Caco-2 (cell line): Measurements from ENCODE around the gene DLX6. TPM values are rescaled to one million over a fixed set of nuclear protein-coding genes. Genes with fewer than 3 reads are reported as not detected.

Experiments used
- BruUV-seq: library from RNA; stranded (reverse); fragments of 400-500 nt; replicated peaks from 2 replicates; lab custom pipeline; 2021; lab: Mats Ljungman, UMichigan
- CTCF ChIA-PET: fragments of 300-600 bp; sonication (Branson Sonifier 250); formaldehyde crosslinking; loops from one replicate; lab custom pipeline; 2022; ENCODE audit warnings: antibody characterized with exemption; lab: Charles Lee
- POLR2A ChIA-PET: fragments of 300-600 bp; sonication (Branson Sonifier 250); formaldehyde crosslinking; loops from one replicate; lab custom pipeline; 2022; ENCODE audit warnings: antibody characterized with exemption; lab: Charles Lee
- DNase-seq, 2 experiments: peaks; one replicate each; pipeline versions ENCODE4 v3.0.0 to v3.0.0-alpha.2; 2020 to 2022
- H3K27me3 ChIP-seq: replicated peaks from 2 replicates; pipeline ENCODE4 v1.6.0; 2011; ENCODE audit warnings: low read length; ENCODE audit not compliant: control insufficient read depth, insufficient read depth
- H3K36me3 ChIP-seq: 2 replicates; pipeline ENCODE4 v1.5.1; 2011; ENCODE audit warnings: low read length; ENCODE audit not compliant: control insufficient read depth, insufficient read depth
- H3K4me1 ChIP-seq: fragments of 250-450 bp; sonication (Bioruptor Pico); 2 replicates; pipeline ENCODE4 v1.5.1; 2020; ENCODE audit warnings: mild to moderate bottlenecking
- H3K4me3 ChIP-seq: 2 replicates; pipeline ENCODE4 v1.5.1; 2011; ENCODE audit warnings: low read depth, mild to moderate bottlenecking, control low read depth, low read length
- H3K9me3 ChIP-seq: fragments of 250-450 bp; sonication (Bioruptor Pico); 2 replicates; pipeline ENCODE4 v1.5.1; 2020; ENCODE audit warnings: mild to moderate bottlenecking, moderate library complexity
- H3K27ac Mint-ChIP-seq: one replicate; pipeline ENCODE4 v1.8.0; 2022; ENCODE audit warnings: mixed read lengths; ENCODE audit not compliant: unreplicated experiment
- H3K27me3 Mint-ChIP-seq: one replicate; pipeline ENCODE4 v1.8.0; 2022; ENCODE audit warnings: mixed read lengths; ENCODE audit not compliant: insufficient read depth, unreplicated experiment
- H3K36me3 Mint-ChIP-seq: one replicate; pipeline ENCODE4 v1.8.0; 2022; ENCODE audit warnings: mild to moderate bottlenecking, mixed read lengths; ENCODE audit not compliant: insufficient read depth, unreplicated experiment
- H3K4me1 Mint-ChIP-seq: one replicate; pipeline ENCODE4 v1.8.0; 2022; ENCODE audit warnings: low read depth, mixed read lengths; ENCODE audit not compliant: unreplicated experiment
- H3K4me3 Mint-ChIP-seq: one replicate; pipeline ENCODE4 v1.8.0; 2022; ENCODE audit warnings: mild to moderate bottlenecking, moderate library complexity, mixed read lengths; ENCODE audit not compliant: unreplicated experiment
- H3K9me3 Mint-ChIP-seq: one replicate; pipeline ENCODE4 v1.8.0; 2022; ENCODE audit warnings: mixed read lengths; ENCODE audit not compliant: unreplicated experiment
- intact Hi-C: fragments of 100-400 bp; cut with micrococcal nuclease; formaldehyde crosslinking; loops from one replicate; pipeline ENCODE4 v1.10.0; 2022; ENCODE audit not compliant: unreplicated experiment
- total RNA-seq: library from RNA; stranded (reverse); gene quantifications from 2 replicates; pipeline ENCODE4 v1.2.3, GENCODE V29; 2022
- TF ChIP-seq, protein P1 (sequence below), 2 experiments: fragments of 200-600 bp in 1 of 2; IDR thresholded peaks; 1 replicate in 1 of 2; 2 replicates in 1 of 2; pipeline versions ENCODE4 v1.5.1 to v1.8.0; 2011 to 2022; ENCODE audit warnings: antibody characterized with exemption in 1 of 2, control low read depth in 1 of 2, inconsistent platforms in 1 of 2, low read depth in 1 of 2, low read length in 1 of 2, mild to moderate bottlenecking in 1 of 2, moderate library complexity in 1 of 2; ENCODE audit not compliant: insufficient read depth in 1 of 2, severe bottlenecking in 1 of 2, unreplicated experiment in 1 of 2

Gene DLX6
- total RNA-seq, 1 experiment from 2014 or later = 3.5 TPM

DNA sequence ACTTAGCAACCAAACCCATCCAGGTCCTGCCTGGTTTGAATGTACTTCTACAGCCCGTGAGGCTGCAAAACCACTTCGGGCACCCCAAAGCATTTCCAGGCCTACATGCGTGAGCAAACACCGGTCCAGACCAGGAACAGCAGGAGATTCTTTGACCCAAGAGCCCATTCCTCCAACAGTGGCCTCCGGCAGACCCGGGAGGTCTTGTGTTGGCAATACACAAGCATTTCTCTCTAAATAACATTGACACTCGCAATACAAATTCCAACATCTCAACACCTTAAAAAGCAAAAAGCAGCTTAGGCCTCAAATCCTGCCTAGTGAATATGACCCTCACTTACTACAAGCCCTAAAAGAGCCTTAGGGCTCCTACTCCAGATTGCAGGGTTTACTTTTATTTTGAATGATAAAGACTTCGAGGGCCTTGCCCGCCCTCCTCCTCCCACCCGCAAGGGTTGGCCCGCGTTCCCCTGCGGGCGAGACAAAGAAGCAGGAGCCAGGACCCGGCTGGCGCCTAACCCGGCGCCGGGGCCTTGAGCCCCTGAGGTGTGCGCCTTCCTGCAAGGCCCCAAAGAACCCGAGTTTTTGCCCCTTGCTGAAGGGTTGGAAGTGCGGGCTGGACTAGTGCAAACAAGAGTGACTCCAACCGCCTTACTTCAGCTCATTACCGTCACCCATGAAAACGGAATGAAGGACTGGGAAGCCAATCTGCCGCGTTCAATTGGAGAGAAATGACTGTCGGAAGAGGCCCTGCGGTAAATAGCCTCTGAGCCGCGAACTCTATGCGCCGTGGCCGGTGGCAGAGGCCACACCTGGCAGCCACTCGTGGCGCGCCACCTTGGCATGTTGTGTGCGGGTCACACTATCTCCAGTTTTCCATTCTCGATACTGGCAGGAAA, 3.4 kb upstream of the DLX6 start:
- H3K4me3 Mint-ChIP-seq = no peak overlapping the region
- no peaks in the 10 kb centered on the region for H3K4me1 Mint-ChIP-seq
- H3K36me3 Mint-ChIP-seq = no peaks in the 10 kb centered on the region
- H3K4me3 ChIP-seq = no peak overlapping the region
- H3K27me3 ChIP-seq = no peaks in the 10 kb centered on the region
- no peak overlapping the region for H3K27ac Mint-ChIP-seq
- no peaks in the 10 kb centered on the region for H3K36me3 ChIP-seq
- no peaks in the 10 kb centered on the region for H3K9me3 Mint-ChIP-seq
- peaks cover 4% of the 10 kb centered on the region; the same call in 1 of the 2 replicates for H3K4me1 ChIP-seq
- DNase-seq = no peak
- intact Hi-C loops = no loop called here
- POLR2A ChIA-PET = no interaction called here
- CTCF ChIA-PET = no interaction called here
- BruUV-seq = no TSS peak
- TF ChIP-seq, protein P1, sequence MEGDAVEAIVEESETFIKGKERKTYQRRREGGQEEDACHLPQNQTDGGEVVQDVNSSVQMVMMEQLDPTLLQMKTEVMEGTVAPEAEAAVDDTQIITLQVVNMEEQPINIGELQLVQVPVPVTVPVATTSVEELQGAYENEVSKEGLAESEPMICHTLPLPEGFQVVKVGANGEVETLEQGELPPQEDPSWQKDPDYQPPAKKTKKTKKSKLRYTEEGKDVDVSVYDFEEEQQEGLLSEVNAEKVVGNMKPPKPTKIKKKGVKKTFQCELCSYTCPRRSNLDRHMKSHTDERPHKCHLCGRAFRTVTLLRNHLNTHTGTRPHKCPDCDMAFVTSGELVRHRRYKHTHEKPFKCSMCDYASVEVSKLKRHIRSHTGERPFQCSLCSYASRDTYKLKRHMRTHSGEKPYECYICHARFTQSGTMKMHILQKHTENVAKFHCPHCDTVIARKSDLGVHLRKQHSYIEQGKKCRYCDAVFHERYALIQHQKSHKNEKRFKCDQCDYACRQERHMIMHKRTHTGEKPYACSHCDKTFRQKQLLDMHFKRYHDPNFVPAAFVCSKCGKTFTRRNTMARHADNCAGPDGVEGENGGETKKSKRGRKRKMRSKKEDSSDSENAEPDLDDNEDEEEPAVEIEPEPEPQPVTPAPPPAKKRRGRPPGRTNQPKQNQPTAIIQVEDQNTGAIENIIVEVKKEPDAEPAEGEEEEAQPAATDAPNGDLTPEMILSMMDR (IDR thresholded peaks at IDR 0.05; ENCODE audit: insufficient read depth in 1 of 2, low read depth in 1 of 2, low read length in 1 of 2, severe bottlenecking in 1 of 2, unreplicated experiment in 1 of 2) = no peak
- H3K9me3 ChIP-seq = no peaks in the 10 kb centered on the region
- no peaks in the 10 kb centered on the region for H3K27me3 Mint-ChIP-seq

DNA sequence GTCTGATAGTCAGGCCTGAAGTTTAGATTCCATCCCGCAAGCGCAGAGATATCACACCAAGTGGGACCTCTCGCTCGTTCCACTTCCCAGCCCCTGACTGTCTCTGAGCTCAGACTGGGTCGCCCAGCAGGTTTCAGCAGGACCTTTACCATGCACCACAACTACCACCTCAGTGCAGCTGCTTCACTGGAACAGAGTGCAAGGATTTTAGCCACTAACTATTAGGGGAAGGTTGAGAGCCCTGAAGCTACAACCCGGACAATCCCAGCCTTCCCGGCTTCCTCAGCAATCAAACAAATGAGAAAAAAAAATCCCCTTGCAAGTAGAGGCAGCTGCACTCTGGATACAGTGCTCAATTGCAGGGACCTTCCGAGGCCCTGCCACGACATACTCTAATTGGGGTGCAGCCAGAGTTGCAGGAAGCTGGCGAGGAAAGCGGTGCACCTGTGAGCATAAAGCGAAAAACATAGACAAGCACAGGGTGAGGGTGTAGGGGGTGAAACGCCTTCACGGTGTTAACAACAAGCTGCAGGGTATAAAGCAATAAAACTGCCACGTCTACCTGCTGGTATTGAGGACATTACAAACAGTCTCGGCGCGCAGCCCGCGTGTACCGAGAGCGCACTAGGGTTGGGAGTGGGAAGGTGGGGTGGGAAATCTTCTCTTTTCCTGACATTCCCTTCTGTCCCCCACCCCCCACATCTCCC, 2.6 kb upstream of the DLX6 start:
- TF ChIP-seq, protein P1 (IDR thresholded peaks at IDR 0.05; ENCODE audit: insufficient read depth in 1 of 2, low read depth in 1 of 2, low read length in 1 of 2, severe bottlenecking in 1 of 2, unreplicated experiment in 1 of 2) = no peak
- Mint-ChIP-seq H3K27ac (no peak overlapping the region), H3K4me3 (no peak overlapping the region), H3K9me3 (no peaks in the 10 kb centered on the region), H3K36me3 (no peaks in the 10 kb centered on the region), H3K4me1 (no peaks in the 10 kb centered on the region), H3K27me3 (no peaks in the 10 kb centered on the region)
- H3K4me1 ChIP-seq = peaks cover 6% of the 10 kb centered on the region; the same call in 1 of the 2 replicates
- POLR2A ChIA-PET = no interaction called here
- BruUV-seq = no TSS peak
- no peaks in the 10 kb centered on the region for H3K27me3 ChIP-seq
- H3K9me3 ChIP-seq = no peaks in the 10 kb centered on the region
- CTCF ChIA-PET = no interaction called here
- DNase-seq = no peak
- intact Hi-C loops = no loop called here
- no peaks in the 10 kb centered on the region for H3K36me3 ChIP-seq
- no peak overlapping the region for H3K4me3 ChIP-seq
